Activated CD4-positive, alpha-beta T cell treated with anti-CD3 and anti-CD28 coated beads, Interleukin-2, Interleukin-4, amounts not matched to agents 100 ng/mL and 50 ng/mL, durations not matched to agents 16 hours and 8 hours (primary cell): Measurements from ENCODE around the gene MAB21L2.
"Not testable (repeated sequence)": the region's sequence is repeated elsewhere in the genome, so short reads cannot be mapped to it uniquely, and the experiment has no call there.

Experiments used
- DNase-seq: peaks from one replicate; pipeline ENCODE4 v3.0.0-alpha.2; 2020; ENCODE audit warnings: low spot score

The MAB21L2 gene

DNA sequence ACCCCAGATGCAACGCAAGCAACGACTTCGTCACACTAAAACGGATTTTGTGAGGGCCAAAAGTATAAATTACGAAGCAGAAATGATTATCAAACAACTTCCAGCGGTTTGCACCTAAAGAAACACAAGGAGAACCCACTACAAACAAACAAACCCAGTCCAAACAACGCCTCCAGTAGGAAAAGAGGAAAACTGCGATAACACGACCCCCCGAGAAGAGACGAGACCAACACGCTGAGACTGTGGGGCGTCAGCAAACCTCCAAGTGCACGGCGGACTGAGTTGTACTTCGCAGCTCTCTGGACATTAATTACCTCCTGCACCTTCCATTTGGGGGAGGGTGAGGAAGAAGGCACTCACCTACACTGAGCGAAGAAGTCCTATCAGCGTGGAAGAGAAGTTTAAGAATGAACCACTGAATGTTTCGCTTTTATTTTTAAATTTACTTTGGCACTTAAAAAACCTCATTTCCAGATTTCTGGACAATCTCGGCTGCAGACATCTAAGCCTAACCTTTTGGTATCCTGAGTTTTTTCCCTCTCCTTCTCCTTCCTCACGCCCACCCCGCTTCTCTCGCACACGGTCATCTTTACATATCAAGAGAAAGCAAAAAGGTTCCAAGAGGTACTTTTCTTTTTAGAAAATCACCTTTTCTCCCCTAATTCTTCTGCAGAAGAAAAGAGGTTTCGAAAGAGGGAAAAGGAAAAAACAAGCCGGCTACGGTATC, at the start of gene MAB21L2:
MAB21L2 (plus strand) TSS at position 6 of the 727 bp plus-strand sequence. CDS start 879 bp downstream, outside the sequence.
- no peak for DNase-seq

DNA sequence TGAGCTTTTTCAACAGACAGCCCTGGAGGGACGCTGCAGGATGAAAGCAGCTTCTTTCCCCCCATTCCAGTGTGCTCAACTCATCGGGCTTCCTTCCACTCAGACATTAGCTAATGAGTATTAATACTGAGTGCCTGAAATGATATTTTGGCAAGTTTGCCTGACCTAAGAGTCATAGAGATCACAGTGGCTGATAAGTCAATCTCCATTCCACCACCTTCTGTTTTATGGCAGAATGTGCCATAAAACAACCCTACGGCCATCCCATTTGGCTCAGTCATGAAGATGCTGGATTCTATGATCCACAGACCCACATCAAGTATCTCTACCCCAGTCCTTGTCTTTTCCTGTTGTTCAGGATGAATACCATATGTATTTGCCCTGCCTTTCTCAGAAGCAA, 48.3 kb upstream of the MAB21L2 start:
- no peak for DNase-seq

DNA sequence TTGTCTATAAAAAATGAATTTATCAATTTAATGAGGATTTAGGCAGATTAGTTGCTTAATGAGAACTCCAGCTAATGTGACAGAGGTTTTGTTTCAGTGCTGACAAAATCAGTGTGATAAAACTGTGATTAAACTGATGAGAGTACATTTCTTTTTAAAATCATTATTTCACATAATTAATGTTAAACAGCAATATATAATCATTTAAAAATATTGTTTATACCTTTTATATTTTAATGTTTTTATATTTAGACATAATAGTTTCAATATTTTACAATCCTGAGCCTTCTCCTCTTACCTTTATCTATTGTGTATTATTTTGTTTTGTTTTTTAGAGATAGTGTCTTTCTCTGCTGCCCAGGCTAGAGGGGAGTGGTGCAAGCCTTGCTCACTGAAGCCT, 47.1 kb upstream of the MAB21L2 start:
- DNase-seq = no peak

DNA sequence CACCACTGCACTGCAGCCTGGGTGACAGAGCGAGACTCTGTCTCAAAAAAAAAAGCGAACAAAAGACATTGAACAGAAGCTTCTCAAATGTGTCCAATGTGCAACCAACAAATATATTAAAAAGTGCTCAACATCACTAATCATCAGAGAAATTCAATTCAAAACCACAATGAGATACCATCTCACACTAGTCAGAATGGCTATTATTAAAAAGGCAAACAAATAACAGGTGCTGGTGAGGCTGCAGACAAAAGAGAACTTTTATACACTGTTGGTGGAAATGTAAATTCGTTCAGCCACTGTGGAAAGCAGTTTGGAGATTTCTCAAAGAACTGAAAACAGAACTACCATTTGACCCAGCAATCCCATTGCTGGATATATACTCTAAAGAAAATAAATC, 44.0 kb upstream of the MAB21L2 start:
- not testable (repeated sequence) for DNase-seq

DNA sequence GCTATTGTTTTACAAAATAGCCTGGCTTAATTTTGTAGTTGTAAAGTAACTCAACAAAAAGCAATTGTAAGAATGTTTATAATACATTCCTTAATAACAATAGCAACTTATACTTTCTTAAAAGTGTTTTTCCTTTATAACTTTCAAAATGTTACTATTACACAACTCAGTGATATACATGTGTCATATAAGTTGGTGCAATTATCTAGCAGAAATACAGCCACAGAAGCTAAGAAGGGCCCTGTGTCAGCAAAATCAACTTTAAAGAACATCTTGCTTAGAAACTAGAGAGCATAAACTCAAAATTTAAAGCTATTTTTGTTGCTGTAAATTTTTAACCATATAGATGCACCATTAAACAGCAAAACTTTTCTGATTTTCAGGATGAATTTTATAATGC, 41.4 kb upstream of the MAB21L2 start:
- no peak for DNase-seq

DNA sequence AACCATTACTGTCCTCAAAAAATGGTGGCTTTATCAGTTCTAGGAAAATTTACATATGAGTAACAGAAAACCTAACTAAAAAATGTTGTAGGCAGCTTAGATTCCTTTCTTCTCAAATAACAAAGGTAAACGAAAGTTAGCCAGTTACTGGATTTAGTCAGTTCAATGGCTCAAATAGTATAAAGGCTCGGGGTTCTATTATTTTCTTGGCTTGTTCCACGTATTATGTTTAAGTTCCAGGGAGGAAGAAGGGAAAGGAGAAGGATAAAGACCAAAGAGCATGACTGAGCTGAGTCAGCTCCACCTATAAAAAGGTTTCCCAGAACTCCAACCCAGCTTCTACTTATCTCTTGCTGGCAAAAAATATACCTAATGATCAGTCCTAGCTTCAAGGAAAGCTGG, 41.0 kb upstream of the MAB21L2 start:
- no peak for DNase-seq

DNA sequence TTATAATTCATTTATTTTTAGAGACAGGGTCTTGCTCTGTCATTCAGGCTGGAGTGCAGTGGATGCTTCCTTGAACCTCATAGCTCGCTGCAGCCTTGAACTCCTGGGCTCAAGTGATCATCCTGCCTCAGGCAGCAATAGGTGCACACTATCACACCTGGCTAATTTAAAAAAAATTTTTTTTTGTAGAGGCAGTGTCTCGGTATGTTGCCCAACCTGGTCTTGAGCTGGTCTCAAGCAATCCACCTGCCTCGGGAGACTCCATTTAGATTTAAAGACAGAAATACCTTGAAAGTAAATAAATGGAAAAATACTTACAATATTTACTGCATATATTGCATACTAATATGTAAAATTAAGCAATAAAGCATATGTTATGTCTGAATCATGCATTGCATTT, 40.3 kb upstream of the MAB21L2 start:
- DNase-seq = no peak

DNA sequence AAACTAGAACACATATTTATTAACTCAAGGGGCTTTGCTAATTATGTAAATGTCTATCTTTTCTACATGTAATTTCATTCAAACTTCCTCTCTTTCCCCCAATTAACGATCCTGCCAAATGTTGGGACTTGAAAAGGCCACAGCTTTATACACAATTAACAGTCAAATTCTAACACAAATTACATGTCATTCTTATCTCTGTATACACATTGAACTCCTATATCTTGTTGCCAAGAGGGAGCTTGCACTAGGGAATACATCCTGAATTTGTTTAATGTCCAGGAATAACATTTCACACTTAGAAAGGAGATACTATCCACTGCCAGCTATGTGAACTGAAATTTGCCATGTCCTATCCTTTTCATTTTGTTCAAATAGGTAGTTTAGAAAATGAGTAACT, 38.9 kb upstream of the MAB21L2 start:
- no peak for DNase-seq

DNA sequence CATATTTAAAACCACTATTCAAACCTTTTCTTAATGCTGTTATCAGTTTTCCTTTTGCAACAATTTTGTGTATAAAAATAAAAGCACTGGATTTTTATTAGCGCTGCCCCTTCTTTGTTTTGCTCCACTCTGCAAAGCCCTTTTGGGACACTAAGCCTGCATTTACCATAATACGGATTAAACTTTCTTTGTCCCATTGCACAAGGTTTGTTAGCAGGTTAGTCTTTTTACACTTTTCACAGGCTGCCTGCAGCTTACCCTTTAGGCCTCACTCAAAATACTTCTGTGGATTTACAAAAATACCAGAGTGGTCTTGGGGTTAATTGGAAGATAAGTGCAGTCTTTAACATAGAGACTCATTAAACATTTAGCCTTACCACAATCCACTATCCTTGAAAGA, 35.7 kb upstream of the MAB21L2 start:
- DNase-seq = no peak

DNA sequence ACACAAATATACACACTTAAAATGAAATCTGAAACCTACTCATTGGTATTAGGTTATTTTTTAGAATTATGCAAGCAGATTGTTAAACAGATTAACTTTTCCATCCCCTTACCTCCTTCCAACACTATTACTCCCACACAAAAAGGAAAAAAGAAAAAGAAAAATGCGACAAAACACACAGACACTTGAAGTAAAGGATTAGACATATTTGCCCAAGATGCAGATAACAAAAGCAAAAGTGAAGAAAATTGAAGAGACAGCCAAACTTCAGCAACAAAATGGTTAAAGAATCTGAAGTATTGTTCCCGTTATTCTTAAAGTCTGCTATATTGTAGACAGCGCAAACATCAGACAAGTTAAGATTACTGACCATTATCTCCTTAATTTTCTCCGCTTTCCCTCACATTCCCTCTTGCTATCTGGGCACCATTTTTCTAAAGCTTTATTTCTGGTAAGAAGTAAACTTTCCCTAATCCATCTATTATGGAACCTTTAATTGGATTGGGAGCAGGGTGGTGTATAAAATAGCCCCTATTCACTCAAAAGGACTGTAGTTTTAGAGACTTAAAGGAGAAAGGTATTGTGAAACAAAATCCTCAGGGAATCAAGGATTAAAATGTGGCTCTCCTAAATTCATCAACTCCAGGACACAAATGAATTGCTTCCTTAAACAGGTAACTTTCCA, 34.7 kb upstream of the MAB21L2 start:
- no peak for DNase-seq

DNA sequence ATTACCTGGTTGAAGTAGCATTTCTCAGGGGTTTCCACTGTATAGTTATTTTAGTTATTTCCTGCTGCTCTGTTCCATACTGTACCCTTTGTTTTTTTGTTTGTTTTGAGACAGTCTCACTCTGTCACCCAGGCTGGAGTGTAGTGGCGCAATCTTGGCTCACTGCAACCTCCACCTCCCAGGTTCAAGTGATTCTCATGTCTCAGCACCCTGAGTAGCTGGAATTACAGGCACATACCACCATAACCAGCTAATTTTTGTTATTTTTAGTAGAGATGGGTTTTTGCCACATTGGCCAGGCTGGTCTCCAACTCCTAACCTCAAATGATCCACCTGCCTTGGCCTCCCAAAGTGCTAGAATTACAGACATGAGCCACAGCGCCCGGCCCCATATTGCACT, 24.1 kb upstream of the MAB21L2 start:
- DNase-seq = not testable (repeated sequence)

DNA sequence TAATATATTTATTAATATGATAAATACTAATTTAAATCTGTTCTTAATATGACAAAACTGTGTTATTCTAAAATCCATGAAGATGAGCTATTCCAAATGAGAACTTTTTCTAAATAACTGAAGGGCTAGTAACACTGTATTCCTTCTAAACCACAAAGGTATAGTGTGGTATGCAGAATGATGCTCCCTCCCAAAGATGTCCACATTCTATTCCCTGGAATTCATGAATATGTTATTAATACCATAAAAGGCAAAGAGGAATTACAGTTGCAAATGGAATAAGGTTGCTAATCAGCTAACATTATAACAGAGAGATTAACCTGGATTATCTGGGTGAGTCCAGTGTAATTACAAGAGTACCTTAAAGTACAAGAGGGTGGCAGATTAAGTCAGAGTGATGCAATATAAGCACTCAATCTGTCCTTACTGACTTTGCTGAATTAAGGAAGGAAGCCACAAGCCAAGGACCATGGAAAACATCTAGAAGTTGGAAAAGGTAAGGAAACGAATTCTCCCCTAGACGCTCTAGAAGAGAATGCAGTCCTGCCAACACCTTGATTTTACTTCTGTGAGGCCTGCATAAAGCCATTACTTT, 20.7 kb upstream of the MAB21L2 start:
- DNase-seq = no peak

DNA sequence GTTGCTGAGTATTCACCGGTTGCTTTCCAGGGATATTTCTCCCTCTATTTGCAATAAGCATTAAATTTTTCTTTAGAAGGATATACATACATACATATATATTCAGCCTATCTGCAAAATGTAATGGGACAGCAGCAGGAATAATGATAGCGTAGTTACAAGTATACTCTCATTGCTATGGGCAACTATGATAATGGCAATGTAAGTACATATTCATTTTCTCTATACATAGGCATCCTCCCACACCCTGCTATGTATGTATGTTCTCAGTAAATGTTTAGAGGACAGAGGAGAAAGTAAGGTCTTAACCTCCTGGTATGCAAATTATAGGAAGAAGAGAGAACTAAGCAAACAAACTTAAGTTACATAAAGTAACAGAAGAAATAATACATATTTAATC, 19.7 kb upstream of the MAB21L2 start:
- DNase-seq = no peak

DNA sequence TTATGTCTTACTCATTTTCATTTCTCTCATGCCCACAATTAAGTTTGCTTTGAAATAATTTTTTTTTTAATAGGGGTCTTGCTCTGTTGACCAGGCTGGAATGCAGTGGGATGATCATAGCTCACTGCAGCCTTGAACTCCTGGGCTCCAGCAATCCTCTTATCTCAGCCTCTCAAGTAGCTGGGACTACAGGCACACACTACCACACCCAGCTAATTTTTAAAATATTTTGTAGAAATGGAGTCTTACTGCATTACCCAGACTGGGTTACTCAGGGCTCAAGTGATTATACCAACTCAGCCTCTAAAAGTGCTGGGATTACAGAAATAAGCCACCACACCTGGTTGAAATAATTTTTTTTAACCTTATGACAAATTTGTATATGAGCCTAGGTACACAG, 19.2 kb upstream of the MAB21L2 start:
- DNase-seq = no peak

DNA sequence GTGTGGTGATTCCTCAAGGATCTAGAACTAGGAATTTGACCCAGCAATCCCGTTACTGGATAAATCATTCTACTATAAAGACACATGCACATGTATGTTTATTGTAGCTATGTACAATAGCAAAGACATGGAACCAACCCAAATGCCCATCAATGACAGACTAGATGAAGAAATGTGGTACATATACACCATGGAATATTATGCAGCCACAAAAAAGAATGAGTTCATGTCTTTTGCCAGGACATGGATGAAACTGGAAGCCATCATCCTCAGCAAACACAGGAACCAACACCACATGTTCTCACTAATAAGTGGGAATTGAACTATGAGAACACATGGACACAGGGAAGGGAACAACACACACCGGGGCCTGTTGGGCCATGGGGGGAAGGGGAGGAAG, 17.0 kb upstream of the MAB21L2 start:
- not testable (repeated sequence) for DNase-seq

DNA sequence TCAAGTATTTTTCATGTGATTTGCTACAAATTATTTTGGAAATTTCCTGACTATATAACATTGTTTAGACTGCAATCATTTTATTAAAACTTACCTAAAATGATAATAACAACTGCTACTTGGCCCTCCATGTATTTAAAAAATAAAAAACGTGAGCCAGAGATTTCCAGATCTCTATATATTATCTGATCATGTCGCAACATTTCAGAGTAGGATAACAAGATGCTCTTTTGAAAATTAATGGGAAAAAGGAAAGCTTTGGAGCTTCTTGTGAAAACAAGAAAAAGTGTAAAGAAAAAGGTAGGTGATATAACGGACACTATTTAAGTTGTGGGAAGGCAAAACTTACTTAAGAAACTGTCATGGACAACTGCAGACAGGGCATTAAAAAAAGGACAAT, 14.9 kb upstream of the MAB21L2 start:
- no peak for DNase-seq

DNA sequence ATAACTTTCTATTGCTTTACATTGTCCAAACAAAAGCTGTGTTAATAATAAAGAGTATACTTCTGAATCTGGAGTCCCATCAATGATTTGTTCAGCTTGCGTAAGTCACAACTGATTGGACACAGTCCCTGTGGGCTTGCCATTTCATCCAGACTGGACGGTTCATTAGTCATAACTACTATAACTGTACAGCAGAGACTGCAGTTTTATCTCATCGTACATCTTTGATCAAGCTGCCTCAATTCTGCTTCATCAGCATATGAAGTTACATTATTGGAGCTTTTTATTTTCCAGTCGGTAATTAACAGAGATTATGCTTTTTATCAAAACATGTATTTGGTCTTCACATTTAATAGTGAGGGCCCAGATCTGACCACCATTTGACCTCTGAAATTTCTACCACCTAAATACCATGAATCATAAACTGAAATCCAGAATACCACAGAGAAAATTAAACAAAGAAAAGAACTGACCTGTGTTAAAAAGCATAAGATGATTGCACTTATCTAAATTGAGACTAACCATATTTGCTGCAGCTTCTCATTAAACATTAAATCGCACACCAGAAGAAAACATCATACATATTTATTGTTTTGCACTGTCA, 12.5 kb upstream of the MAB21L2 start:
- DNase-seq = no peak

DNA sequence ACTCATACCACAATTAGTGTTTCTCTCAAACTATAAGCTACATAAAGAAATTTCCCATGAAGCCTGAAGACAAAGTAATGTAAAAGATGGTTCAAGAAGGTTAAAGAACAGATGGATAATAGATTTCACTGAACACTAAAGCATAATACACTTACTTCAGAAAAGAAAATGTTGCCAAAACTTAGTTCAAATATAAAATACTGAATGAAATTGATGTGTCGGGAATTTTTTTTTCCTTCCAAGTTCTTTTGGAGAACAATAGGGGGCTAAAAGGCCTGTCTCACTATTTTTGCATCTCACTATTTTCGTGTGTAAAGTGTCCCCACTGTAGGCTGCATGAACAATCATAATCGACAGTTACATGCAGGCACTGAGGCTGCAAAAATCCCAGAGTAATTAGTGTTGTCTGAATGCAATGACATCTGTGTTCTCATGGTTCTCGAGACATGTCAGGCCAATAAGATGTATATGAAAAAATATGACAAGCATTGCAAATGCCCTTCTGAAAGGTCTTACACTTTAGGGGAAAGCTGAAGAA, 11.9 kb upstream of the MAB21L2 start:
- DNase-seq = no peak

DNA sequence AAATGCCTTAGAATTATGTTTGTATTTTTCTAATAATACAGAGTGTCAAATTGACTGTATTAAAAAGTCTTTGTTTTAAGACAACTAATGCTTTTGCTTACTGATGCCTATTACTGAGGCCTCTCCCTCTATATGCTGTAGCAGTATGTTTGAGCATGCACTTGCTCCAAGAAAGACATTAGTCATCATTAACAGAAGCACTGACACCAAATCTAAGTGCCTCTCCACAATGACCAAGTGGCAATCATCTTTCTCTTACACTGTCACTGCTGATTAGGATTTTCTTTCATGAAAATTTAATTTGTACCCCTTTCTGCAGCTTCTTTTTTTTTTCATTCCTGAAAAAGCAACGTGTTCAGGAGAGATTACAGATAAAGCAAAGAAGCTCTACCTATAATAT, 11.1 kb upstream of the MAB21L2 start:
- no peak for DNase-seq

DNA sequence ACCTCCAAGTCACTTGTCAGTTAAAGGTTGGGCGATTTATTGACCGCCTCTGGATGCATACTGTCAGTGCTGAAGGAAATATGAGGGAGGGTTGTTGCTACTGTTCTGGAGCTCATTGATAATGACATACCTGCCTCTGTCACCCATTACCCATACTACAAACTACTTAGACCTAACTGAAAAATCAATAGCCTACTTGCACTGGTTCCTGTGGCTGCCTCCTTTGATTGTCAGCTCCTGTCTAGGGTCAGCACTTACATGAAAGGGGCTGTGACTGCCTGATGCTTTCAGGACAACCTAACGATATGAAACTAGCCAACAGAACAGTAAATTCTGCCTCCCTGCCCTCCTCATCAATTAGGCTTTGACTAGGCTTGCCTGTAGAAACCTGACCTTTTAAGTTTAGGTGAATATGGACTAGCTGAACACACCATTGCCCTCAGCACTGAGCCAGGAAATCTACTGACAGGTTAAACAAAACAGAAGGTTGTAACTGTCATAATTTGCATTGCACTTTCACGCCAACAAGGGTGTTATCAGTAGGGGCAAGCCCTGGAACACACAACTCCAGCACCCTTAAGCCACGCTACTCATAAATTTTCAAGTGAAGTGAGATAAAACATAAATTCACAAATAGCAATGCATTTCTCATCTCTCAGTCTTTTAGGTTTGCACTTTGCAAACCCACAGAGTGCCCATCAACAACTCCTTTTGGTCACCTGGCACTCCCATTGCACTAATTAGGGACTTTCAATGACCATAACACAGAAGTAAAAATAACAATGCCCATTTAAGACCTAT, 9.0 kb upstream of the MAB21L2 start:
- no peak for DNase-seq

DNA sequence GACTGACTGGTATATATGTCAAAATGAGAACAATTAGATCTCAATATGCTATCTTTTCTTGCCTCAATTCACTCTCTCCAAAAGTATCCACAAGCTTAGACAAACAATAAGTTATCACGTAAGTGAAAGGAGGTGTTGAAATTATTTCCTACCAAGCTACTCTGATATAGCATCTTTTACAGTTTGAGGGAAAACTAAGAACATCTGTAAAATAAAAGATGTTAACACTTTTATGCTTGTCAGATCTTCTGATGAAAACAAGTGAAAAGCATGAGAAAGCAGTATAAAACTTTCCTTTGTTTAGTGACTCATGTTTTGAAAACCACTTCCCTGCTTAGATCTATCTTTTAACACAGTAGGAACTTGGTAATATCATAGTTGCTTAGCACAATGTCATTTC, 8.4 kb upstream of the MAB21L2 start:
- DNase-seq = no peak

DNA sequence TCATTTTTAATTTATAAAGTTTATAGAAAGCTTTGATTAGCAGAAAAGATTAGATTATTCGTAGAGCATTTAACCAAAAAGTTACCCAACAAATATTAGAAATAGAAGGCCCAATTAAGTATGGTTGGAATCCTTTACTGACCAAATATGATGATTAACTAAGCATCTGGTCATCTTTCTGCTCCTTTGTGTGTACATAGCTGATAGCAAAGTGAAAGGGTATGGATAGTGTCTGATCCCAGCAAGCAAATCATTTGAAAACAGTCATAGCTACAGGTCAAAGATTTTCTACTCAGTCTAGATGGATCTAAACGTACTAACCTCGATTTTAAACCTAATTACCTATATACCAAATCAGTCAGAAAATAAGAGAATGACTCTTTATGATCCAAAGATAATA, 7.3 kb upstream of the MAB21L2 start:
- DNase-seq = no peak
